Measurements from ENCODE around the gene COL16A1.

DNA sequence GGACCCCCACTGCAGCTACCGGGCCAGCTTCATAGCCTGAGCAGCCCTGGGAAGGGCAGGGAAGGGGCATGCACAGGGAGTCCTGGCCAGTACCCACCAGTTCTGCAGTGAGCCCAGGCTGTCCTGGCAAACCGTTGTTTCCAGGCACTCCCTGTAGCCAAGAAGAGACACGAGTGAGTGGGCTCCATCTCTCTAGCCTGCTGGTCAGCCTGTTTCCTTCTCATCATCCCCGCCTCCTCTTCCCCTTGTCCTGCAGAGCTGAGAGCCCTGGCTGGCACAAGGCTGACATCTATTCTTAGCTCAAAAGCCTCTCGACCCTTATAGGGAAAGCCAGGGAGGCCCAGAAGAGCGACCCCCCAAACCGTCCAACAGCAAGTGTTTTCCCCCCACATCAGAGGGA is 28.7 kb downstream of the COL16A1 start:
- TF ChIP-seq, protein P1, sequence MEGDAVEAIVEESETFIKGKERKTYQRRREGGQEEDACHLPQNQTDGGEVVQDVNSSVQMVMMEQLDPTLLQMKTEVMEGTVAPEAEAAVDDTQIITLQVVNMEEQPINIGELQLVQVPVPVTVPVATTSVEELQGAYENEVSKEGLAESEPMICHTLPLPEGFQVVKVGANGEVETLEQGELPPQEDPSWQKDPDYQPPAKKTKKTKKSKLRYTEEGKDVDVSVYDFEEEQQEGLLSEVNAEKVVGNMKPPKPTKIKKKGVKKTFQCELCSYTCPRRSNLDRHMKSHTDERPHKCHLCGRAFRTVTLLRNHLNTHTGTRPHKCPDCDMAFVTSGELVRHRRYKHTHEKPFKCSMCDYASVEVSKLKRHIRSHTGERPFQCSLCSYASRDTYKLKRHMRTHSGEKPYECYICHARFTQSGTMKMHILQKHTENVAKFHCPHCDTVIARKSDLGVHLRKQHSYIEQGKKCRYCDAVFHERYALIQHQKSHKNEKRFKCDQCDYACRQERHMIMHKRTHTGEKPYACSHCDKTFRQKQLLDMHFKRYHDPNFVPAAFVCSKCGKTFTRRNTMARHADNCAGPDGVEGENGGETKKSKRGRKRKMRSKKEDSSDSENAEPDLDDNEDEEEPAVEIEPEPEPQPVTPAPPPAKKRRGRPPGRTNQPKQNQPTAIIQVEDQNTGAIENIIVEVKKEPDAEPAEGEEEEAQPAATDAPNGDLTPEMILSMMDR (IDR thresholded peaks at IDR 0.05), result no peak
- TF ChIP-seq POLR2A (IDR thresholded peaks at IDR 0.05), result no peak

All from lower leg skin (tissue), 3 donors.